Stimulated activated naive B cell treated with anti-CD40 and anti-IgM and Interleukin-4, amounts not matched to agents 10 μg/mL and 1 μg/mL and 100 μg/mL, for 72 hours (primary cell): ENCODE data around the gene ZCCHC24.

Experiments
- ATAC-seq, 2 donors: fragments of 150-1000 bp; cut with Tn5 transposase; replicated peaks; 2 replicates each; pipeline ENCODE4 v1.10.0; 2021; ENCODE audit warnings: moderate library complexity in 1 of 2
- DNase-seq: peaks from one replicate; pipeline ENCODE4 v3.0.0; 2021
- H3K27ac Mint-ChIP-seq: one replicate; pipeline ENCODE4 v1.8.0; 2022; ENCODE audit warnings: mild to moderate bottlenecking, mixed read lengths
- H3K27me3 Mint-ChIP-seq, 2 donors: one replicate each; pipeline ENCODE4 v1.8.0; 2022; ENCODE audit warnings: mixed read lengths in 2 of 2
- H3K36me3 Mint-ChIP-seq, 2 donors: one replicate each; pipeline ENCODE4 v1.8.0; 2022; ENCODE audit warnings: mixed read lengths in 2 of 2, mild to moderate bottlenecking in 1 of 2
- H3K4me1 Mint-ChIP-seq, 2 donors: one replicate each; pipeline ENCODE4 v1.8.0; 2022; ENCODE audit warnings: mixed read lengths in 2 of 2, mild to moderate bottlenecking in 1 of 2
- H3K4me3 Mint-ChIP-seq, 2 donors: one replicate each; pipeline ENCODE4 v1.8.0; 2022; ENCODE audit warnings: mild to moderate bottlenecking in 2 of 2, mixed read lengths in 2 of 2, moderate library complexity in 1 of 2
- H3K9me3 Mint-ChIP-seq, 2 donors: one replicate each; pipeline ENCODE4 v1.8.0; 2022; ENCODE audit warnings: mixed read lengths in 2 of 2, mild to moderate bottlenecking in 1 of 2

The ZCCHC24 gene

DNA sequence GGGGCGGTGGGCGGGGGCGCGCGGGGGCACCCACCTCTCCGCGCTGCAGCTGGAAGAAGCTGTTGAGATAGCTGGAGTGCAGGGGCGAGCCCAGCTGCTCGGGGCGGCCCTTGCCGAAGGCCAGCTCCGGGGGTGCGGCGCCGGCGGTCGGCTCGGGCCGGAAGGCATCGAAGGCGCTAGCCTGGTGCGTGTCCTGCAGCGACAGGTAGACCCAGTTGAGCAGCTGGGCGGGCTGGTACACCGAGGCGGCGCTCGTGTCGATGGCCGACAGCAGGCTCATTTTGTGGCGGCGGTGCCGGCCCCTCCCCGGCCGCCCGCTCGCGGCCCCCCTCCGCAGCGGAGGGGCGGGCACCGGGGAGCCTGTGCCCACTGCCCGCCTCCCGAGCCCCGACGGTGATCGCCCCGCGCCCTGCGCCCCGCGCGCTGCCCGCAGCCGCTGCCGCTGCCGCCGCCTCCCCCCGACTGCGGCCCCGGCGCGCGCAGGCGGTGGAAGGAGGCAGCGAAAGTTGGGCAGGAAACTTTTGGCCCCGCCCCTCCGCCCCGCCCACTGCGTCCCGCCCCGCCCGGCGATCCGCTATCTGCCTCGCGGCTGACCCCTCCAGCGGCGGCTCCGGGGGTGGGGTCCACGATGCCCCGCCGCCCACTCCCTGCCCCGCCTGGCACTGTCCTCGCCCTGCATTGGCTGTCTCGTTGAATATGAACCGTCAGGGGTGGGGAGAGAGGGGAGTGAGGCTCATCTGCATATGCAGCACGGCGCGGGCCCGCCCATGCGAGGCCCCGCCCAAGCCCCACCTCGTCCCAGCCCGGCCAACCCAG, at the start of gene ZCCHC24:
ZCCHC24 (minus strand) TSS at position 464 of the 816 bp plus-strand sequence; CDS start at position 280, 184 bp downstream.
- DNase-seq: peak; percentile 94
- Mint-ChIP-seq H3K9me3 (no peaks in the 10 kb centered on the region), H3K4me3 (peak within 1 kb of the TSS; percentile 86), H3K27me3 (peaks cover 0 to 20% of the 10 kb centered on the region in 2 donors), H3K4me1 (peaks cover 21 to 27% of the 10 kb centered on the region in 2 donors), H3K36me3 (no peaks in the 10 kb centered on the region), H3K27ac (peak within 1 kb of the TSS; percentile 9)
- ATAC-seq: peak; percentile 96 to 97

DNA sequence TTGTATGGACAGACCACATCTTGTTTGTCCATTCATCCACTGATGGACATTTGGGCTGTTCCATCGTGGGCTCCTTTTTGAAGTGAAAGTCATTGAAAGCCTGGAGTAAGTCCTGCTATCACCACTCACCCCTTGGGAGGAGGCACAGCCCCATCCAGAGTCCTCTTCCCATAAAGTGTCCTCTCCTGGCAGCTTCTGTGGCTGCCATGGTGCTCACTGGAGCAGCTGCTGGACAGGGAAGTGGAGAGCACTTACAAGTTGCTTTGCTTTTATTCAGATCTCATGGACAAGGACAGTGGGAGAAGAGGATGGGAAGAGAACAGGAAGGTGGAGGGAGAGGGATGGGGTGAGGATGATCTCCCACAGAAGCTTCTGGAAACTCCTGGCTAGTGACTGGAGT, 48.4 kb upstream of the ZCCHC24 start:
- Mint-ChIP-seq H3K4me3 (no peak overlapping the region), H3K36me3 (no peaks in the 10 kb centered on the region), H3K27ac (no peak overlapping the region), H3K4me1 (peaks cover 9 to 10% of the 10 kb centered on the region in 2 donors), H3K27me3 (peaks cover 22 to 26% of the 10 kb centered on the region in 2 donors), H3K9me3 (no peaks in the 10 kb centered on the region)
- DNase-seq: no peak
- ATAC-seq: no peak

DNA sequence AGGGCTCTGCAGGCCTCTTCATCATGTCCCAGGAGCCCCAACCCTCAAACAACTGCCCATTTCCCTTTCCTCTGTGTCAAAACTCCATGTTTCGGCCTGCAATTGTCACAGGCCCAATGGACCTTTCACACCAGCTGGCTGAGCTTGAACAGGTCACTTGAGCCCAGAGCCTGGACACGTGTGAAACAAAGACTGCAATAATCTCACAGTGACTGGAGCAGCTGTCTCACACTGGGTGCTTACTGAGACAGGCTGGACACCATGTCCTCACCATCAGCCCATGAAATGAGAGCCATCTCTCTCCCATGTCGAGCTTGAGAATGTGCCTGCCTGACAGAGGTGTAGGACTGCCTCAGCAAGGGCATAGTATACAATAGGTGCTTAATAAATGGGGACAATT, 47.4 kb upstream of the ZCCHC24 start:
- no peaks in the 10 kb centered on the region for H3K36me3 Mint-ChIP-seq

DNA sequence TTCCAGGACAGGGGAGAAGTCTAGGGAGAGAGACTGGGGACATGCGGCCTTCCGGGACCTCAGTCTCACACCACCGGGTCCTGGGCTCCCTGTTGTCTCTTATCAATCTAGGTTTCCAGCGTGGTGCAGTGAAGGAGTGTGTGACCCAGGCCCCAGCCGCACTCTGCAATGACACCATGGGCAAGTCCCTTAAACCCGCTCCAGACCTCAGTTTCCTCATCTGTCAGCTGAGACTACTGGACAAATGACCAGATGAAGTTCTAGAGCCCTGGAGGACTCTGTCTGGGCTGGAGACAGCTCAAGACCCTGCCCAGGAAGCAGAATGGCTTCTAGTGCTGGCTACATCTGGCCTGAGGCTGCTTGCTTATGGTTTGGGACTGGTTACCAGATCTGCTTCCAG, 46.8 kb upstream of the ZCCHC24 start:
- Mint-ChIP-seq H3K27ac (no peak overlapping the region), H3K4me3 (no peak overlapping the region), H3K9me3 (no peaks in the 10 kb centered on the region), H3K27me3 (peaks cover 12 to 21% of the 10 kb centered on the region in 2 donors), H3K36me3 (no peaks in the 10 kb centered on the region), H3K4me1 (peaks cover 9 to 10% of the 10 kb centered on the region in 2 donors)
- ATAC-seq: no peak
- no peak for DNase-seq

More for the DNA sequence above, 47.4 kb upstream of the ZCCHC24 start:
- Mint-ChIP-seq H3K9me3 (no peaks in the 10 kb centered on the region), H3K4me1 (peaks cover 9 to 10% of the 10 kb centered on the region in 2 donors), H3K27me3 (peaks cover 17 to 26% of the 10 kb centered on the region in 2 donors), H3K4me3 (no peak overlapping the region), H3K27ac (no peak overlapping the region)
- DNase-seq (no peak), ATAC-seq (no peak)

DNA sequence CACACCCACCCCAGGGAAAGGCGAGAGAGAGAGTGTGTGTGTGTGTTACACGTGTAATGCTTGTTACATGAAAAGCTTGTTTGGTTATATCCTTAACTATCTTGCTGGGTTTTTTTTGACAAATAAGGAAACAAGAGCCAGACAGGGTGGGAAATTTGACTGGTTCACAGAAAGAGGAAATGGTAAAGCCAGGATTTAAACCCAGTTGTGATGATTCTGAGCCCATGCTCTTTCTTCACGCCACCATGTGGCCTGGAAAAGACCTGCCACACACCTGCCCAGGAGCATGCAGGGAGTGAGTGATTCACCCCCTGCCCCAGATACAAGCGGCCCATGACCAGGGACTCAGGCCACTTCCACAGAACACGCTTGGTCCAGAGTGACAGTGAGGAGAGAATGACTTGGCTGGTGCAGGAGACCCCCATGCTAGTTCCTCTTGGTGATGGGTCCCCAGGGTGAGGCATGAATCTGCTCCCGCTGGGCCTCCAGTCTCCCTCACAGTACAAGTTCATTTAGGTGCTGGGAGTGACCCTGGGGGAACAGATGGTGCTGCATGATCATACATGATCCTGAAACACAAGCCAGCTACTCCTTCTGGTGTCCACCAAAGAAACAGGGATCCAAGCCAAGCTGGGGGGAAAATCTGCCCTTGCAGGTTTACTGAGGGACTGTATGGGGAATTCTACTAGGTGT, 45.9 kb upstream of the ZCCHC24 start:
- H3K27ac Mint-ChIP-seq: peak overlapping the region; percentile 22
- no peaks in the 10 kb centered on the region for H3K9me3 Mint-ChIP-seq
- peak; percentile 43 to 68 for ATAC-seq

DNA sequence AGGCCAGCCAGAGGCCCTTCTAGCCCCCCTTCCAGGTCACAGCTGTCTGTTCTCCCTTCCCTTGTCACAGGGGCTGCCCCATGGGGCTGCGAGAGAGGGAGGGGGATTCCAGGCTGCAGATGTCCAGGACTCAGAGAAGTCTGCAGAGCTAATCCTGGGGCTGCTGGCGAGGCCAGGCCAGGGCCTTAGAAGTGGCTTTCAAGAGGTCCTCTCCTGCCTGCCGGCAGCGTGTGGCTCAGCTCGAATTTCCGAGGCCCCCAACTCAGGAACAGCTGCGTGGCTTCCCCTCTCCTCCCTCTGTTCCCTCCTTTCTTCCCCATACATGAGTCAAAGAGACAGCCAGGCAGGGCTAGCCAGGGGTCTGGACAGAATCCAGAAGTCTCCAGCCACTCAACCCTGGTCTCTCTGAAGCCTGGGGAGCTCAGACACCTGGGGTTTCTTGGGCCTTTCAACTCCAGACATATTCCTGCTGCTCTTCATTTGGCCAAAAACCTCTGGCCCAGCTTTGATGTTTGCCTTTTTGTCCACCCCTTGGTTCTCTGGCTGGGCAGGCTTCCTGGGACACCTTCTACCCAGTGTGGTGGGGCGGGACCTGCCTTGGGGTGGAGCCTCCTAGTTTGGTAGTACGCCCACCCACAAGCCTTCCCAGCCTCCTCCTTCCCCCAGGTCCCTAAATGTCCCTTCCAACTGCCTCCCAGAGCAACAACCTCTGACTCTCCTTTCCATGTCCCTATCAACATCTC, 45.1 kb upstream of the ZCCHC24 start:
- no peak for DNase-seq
- H3K4me1 Mint-ChIP-seq: peaks cover 9 to 10% of the 10 kb centered on the region in 2 donors
- H3K36me3 Mint-ChIP-seq: no peaks in the 10 kb centered on the region

More for the DNA sequence above, 45.9 kb upstream of the ZCCHC24 start:
- peaks cover 15 to 23% of the 10 kb centered on the region in 2 donors for H3K27me3 Mint-ChIP-seq
- peaks cover 9 to 10% of the 10 kb centered on the region in 2 donors for H3K4me1 Mint-ChIP-seq
- no peak for DNase-seq
- no peaks in the 10 kb centered on the region for H3K36me3 Mint-ChIP-seq
- no peak overlapping the region for H3K4me3 Mint-ChIP-seq

DNA sequence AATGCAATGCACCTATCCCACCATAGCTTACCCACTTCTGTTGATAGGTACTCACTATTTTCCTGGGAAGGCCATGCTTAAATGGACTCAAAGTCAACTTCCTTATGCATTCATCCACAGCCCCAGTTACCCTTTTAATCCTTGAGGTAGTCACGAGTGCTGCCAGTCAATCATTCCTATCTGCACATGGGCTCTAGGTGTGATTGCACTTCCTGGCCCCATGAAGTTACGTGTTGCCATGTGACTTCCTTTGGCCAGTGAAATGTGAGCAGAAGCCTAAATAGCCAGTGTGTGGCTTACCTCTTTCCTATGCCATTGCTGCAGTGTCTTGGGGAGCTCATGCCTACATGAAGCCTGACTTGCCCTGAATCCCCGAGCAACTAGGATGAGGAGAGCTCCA, 43.4 kb upstream of the ZCCHC24 start:
- no peaks in the 10 kb centered on the region for H3K36me3 Mint-ChIP-seq
- H3K27me3 Mint-ChIP-seq: peaks cover 3 to 8% of the 10 kb centered on the region in 2 donors
- DNase-seq: no peak
- ATAC-seq: no peak
- H3K4me3 Mint-ChIP-seq: no peak overlapping the region
- no peak overlapping the region for H3K27ac Mint-ChIP-seq
- H3K9me3 Mint-ChIP-seq: no peaks in the 10 kb centered on the region
- peaks cover 6 to 10% of the 10 kb centered on the region in 2 donors for H3K4me1 Mint-ChIP-seq

More for the DNA sequence above, 45.1 kb upstream of the ZCCHC24 start:
- H3K27me3 Mint-ChIP-seq: peaks cover 11 to 17% of the 10 kb centered on the region in 2 donors
- peak; percentile 21 to 41 for ATAC-seq
- no peaks in the 10 kb centered on the region for H3K9me3 Mint-ChIP-seq
- H3K27ac Mint-ChIP-seq: peak overlapping the region; percentile 22
- H3K4me3 Mint-ChIP-seq: no peak overlapping the region

DNA sequence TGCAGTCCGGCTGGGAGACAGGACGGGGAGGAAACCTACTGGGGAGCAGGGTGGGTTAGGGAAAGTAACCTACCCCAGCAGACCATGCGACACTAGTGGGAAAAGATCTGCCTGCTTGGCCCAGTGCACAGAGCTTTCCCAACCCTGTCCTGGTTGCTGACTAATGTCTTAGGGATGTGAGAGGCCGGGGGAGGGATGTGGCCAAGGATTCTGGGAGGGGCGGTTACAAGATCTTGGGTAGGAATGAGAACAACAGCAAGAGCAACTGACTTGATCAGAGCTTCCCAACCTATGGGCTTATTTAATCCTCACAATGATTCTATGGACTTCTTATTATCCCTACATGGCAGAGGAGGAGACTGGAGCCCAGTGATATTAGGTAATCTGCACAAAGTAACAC, 42.9 kb upstream of the ZCCHC24 start:
- peaks cover 3 to 8% of the 10 kb centered on the region in 2 donors for H3K27me3 Mint-ChIP-seq
- ATAC-seq: no peak
- no peaks in the 10 kb centered on the region for H3K36me3 Mint-ChIP-seq
- no peak overlapping the region for H3K4me3 Mint-ChIP-seq
- peaks cover 6 to 10% of the 10 kb centered on the region in 2 donors for H3K4me1 Mint-ChIP-seq
- H3K9me3 Mint-ChIP-seq: no peaks in the 10 kb centered on the region
- H3K27ac Mint-ChIP-seq: no peak overlapping the region
- DNase-seq: no peak

DNA sequence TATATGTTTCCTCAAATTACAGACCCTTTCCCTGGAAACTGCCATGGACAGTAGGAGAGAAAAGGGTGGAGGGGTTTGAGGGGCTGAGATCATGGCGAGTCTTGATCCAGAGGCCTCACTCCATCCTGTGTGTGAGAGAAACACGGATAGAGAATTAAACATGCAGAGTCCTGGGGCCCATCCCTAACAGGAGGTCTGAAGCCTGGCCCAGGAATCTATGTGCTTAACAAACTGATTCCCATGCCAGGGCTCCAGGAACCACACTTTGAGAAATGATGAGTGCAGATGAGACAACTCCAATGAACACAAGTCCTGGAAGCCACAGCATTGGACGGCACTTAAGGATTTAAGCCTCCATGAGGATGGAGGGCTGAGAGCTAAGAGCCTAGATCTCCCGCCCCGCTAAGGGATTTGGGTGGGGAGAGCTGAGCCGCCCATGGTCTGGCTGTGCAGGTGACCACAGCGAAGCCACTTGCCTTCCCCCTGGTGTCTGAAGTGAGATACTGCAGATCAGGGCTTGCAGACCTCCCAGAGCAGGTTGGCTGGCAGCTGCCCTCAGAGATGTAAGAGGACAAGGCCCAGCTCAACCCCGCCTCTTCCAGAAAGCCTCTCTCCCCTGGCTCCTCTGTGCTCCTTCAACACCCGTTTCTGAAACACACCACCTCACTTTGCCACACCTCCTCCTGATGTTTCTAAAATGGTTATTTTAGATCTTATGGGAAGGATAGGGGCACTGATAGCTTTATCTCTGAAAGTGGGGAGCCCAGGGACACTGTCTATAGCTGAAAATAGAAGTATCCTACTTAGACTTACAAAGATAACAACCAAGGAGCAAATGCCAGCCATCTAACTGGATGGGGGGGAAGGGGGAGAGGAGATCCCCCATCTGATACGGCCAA, 42.1 kb upstream of the ZCCHC24 start:
- peak; percentile 73 to 76 for ATAC-seq
- DNase-seq: peak; percentile 38

DNA sequence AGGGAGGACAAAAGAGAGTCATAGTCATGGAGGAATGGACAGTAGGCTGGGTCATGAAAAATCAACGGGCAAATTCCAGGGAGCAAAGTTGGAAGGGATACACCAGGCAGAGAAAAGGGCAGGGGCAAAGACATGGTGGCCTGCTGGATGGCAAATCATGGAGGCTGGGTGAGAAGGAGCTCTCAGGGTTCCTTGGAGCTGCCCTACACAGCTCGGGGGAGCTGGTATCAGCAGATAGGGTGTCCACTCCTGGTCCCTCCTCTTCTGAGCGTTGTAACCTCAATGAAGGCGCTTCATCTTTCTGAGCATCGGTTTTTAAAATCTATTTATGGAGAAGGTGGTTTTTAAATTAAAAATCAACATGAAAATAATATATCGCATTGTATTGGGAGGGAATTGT, 39.1 kb upstream of the ZCCHC24 start:
- Mint-ChIP-seq H3K27ac (no peak overlapping the region), H3K4me1 (no peaks in the 10 kb centered on the region), H3K27me3 (peaks cover 11 to 21% of the 10 kb centered on the region in 2 donors), H3K36me3 (no peaks in the 10 kb centered on the region), H3K4me3 (no peak overlapping the region), H3K9me3 (no peaks in the 10 kb centered on the region)
- DNase-seq: no peak
- ATAC-seq: no peak

More for the DNA sequence above, 42.1 kb upstream of the ZCCHC24 start:
- Mint-ChIP-seq H3K36me3 (no peaks in the 10 kb centered on the region), H3K4me3 (no peak overlapping the region), H3K4me1 (peaks cover 6 to 10% of the 10 kb centered on the region in 2 donors), H3K27me3 (peaks cover 3 to 8% of the 10 kb centered on the region in 2 donors), H3K27ac (no peak overlapping the region), H3K9me3 (no peaks in the 10 kb centered on the region)

DNA sequence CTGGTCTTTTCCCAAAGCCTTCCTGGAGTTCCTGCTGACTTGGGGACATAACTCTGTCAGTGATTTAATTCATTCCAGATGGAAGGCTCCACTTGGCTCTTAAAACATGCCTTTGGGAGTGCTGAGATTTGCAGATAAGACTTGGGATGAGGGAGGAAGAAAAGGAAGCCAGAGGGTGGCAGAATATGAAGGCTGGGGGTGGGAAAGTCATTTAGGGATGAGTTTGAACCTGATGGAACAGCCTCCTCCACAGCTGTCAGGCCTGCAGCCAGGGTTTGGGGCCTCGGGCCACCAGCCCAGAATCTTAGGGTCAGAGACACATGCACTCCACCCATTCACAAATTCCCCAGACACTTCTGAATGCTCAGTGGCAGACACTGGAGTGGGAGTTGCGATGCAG, 38.5 kb upstream of the ZCCHC24 start:
- DNase-seq (no peak), ATAC-seq (no peak)
- Mint-ChIP-seq H3K27ac (no peak overlapping the region), H3K4me1 (no peaks in the 10 kb centered on the region), H3K4me3 (no peak overlapping the region), H3K36me3 (no peaks in the 10 kb centered on the region), H3K9me3 (no peaks in the 10 kb centered on the region), H3K27me3 (peaks cover 15 to 26% of the 10 kb centered on the region in 2 donors)

DNA sequence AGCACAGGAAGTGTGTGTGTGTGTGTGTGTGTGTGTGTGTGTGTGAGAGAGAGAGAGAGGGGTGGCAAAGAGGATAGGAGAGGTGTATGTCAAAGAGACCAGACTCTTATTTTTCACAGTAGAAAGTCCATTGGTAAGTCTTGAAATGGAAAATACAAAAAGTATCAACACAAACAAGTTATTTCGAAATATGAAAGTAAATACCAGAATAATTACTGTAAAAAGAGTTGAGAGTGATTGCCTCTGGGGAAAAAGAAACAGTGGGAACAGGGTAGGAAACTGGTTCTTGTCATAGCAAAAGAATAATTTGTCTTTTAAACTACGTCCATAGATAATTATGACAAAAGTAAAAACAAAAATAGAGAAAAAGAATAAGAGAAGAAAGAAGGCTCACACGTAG, 37.9 kb upstream of the ZCCHC24 start:
- no peak overlapping the region for H3K4me3 Mint-ChIP-seq
- no peak overlapping the region for H3K27ac Mint-ChIP-seq
- ATAC-seq: no peak
- DNase-seq: no peak
- peaks cover 15 to 26% of the 10 kb centered on the region in 2 donors for H3K27me3 Mint-ChIP-seq
- H3K9me3 Mint-ChIP-seq: no peaks in the 10 kb centered on the region
- no peaks in the 10 kb centered on the region for H3K4me1 Mint-ChIP-seq
- H3K36me3 Mint-ChIP-seq: no peaks in the 10 kb centered on the region

DNA sequence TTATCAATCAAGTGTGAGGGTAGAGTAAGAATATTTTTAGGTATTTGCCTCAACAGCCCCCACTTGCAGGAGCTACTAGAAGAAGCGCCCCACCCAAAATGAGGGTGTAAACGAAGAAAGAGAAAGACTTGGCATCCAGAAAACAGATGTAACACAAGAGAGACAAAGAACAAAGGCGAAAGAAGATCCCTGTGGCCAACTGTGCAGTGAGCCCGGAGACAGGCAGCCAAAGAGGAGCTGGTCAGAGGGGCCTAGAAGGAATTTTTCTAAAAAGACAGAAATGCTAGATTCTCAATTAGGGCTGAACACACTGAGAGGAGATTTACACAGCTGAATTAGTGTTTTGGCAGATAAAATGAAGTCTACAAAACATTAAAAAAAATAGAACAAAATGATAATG, 37.3 kb upstream of the ZCCHC24 start:
- no peaks in the 10 kb centered on the region for H3K9me3 Mint-ChIP-seq
- no peak for DNase-seq
- H3K36me3 Mint-ChIP-seq: no peaks in the 10 kb centered on the region
- H3K4me3 Mint-ChIP-seq: no peak overlapping the region
- H3K27ac Mint-ChIP-seq: no peak overlapping the region
- no peaks in the 10 kb centered on the region for H3K4me1 Mint-ChIP-seq
- ATAC-seq: no peak
- peaks cover 16 to 27% of the 10 kb centered on the region in 2 donors for H3K27me3 Mint-ChIP-seq
